ENCODE results near the gene PCED1B. TPM values are rescaled to one million over a fixed set of nuclear protein-coding genes. Genes with fewer than 3 reads are reported as not detected.

PCED1B gene
- total RNA-seq, 4 donors from 2014 or later = 1.0 to 1.5 (median 1.2) TPM

DNA sequence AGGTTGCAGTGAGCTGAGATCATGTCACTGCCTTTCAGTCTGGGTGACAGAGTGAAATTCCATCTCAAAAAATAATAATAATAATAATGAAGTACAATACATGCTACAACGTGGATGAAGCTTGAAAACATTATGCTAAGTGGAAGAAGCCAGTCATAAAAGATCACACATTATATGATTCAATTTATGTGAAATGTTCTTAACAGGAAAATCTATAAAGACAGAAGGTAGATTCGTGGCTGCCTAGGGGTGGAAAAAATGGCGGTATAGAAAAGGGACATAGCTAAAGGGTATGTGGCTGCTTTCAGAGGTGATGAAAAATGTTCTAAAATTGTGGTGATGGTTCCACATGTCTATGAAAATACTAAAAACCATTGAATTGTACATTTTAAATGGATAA lies 41.3 kb downstream of the PCED1B start:
- intact Hi-C loops (cut with DNase I) = no loop called here
- WGBS, 2 donors = 90 to 94% methylated on average over 3 of the region's 3 CpGs
- no peaks in the 10 kb centered on the region for H3K27me3 ChIP-seq
- no peaks in the 10 kb centered on the region for H3K4me1 ChIP-seq
- no peaks in the 10 kb centered on the region for H3K9me3 ChIP-seq
- no peak for DNase-seq
- H3K36me3 ChIP-seq = no peaks in the 10 kb centered on the region
- TF ChIP-seq, protein P1, sequence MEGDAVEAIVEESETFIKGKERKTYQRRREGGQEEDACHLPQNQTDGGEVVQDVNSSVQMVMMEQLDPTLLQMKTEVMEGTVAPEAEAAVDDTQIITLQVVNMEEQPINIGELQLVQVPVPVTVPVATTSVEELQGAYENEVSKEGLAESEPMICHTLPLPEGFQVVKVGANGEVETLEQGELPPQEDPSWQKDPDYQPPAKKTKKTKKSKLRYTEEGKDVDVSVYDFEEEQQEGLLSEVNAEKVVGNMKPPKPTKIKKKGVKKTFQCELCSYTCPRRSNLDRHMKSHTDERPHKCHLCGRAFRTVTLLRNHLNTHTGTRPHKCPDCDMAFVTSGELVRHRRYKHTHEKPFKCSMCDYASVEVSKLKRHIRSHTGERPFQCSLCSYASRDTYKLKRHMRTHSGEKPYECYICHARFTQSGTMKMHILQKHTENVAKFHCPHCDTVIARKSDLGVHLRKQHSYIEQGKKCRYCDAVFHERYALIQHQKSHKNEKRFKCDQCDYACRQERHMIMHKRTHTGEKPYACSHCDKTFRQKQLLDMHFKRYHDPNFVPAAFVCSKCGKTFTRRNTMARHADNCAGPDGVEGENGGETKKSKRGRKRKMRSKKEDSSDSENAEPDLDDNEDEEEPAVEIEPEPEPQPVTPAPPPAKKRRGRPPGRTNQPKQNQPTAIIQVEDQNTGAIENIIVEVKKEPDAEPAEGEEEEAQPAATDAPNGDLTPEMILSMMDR (IDR thresholded peaks at IDR 0.05) = no peak
- no peak for TF ChIP-seq POLR2A (IDR thresholded peaks at IDR 0.05)
- no peak overlapping the region for H3K27ac ChIP-seq
- H3K4me3 ChIP-seq (replicated peaks in 1 of 3) = no peak overlapping the region

DNA sequence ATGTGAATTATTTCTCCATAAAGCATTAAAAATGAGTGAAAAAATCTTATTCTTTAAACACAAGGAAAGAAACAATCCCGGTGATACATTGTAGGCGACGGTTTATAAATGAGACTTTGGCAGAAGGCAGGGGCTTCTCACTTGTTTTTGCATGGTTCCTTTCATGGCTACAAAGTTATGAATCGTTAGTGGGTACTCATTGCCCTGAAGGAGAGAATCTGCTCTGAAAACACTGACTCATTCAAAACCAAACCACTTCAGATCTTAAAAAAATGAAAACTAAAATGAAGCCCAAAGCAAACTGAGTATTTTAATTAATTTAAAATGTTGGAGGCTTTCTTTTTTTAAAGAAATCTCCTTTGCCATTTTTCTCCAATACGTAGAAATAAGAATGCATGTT lies 41.7 kb downstream of the PCED1B start:
- TF ChIP-seq POLR2A (IDR thresholded peaks at IDR 0.05) = no peak
- TF ChIP-seq, protein P1 (IDR thresholded peaks at IDR 0.05) = no peak
- H3K27ac ChIP-seq = no peak overlapping the region
- no peak for DNase-seq
- no peak overlapping the region for H3K4me3 ChIP-seq (replicated peaks in 1 of 3)
- whole genome bisulfite sequencing, 2 donors = 67 to 76% methylated on average over 5 of the region's 5 CpGs
- no peaks in the 10 kb centered on the region for H3K27me3 ChIP-seq
- H3K9me3 ChIP-seq = no peaks in the 10 kb centered on the region
- intact Hi-C loops (cut with DNase I) = no loop called here
- no peaks in the 10 kb centered on the region for H3K36me3 ChIP-seq
- H3K4me1 ChIP-seq = no peaks in the 10 kb centered on the region

DNA sequence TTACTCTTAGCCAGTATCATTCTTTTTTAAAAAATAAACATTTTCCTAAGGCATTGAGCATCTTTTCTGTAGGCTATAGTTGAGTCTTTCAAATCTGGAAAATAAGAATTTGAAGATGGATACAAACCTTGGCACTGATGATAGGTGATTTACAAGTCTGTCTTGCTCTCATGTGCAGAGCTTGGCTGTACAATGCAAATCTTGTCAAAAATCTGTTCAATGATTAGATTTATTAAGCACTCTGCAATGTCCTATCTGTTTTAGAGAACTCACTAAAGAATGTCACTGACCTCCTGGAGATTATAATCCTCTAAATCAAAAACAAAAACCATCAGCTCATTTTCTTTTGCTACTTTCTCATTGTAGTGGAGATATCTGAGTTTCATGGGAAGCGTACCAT lies 43.2 kb downstream of the PCED1B start:
- Histone ChIP-seq H3K4me1 (no peaks in the 10 kb centered on the region), H3K27ac (no peak overlapping the region), H3K27me3 (no peaks in the 10 kb centered on the region), H3K36me3 (no peaks in the 10 kb centered on the region), H3K9me3 (no peaks in the 10 kb centered on the region), H3K4me3 (replicated peaks in 1 of 3) (no peak overlapping the region)
- WGBS, 2 donors = 95 to 100% methylated on average over 1 of the region's 1 CpG
- DNase-seq = no peak
- no peak for TF ChIP-seq POLR2A (IDR thresholded peaks at IDR 0.05)
- intact Hi-C loops (cut with DNase I) = no loop called here

DNA sequence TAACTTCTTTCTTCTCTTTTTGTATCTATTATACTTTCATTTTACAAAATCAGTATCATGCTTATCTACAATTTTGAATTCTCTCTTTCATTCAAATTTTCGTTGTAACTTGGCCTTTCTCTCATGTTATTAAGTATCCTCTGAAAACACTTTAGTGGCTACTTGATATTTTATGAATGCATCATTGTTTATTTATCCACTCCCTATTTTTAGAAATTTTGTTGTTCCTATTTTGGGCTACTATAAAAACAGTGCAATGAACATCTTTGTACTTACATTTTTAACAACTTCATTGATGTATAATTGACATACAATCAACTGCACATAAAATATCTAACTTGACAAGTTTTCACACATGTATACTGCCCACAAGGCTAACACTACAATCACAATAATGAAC lies 44.3 kb downstream of the PCED1B start:
- Histone ChIP-seq H3K4me3 (replicated peaks in 1 of 3) (no peak overlapping the region), H3K36me3 (no peaks in the 10 kb centered on the region), H3K27ac (no peak overlapping the region), H3K27me3 (no peaks in the 10 kb centered on the region), H3K9me3 (no peaks in the 10 kb centered on the region), H3K4me1 (no peaks in the 10 kb centered on the region)
- intact Hi-C loops (cut with DNase I) = no loop called here
- no peak for TF ChIP-seq POLR2A (IDR thresholded peaks at IDR 0.05)
- TF ChIP-seq, protein P1 (IDR thresholded peaks at IDR 0.05) = no peak
- WGBS, 2 donors = 33 to 46% methylated on average over 1 of the region's 1 CpG
- no peak for DNase-seq

DNA sequence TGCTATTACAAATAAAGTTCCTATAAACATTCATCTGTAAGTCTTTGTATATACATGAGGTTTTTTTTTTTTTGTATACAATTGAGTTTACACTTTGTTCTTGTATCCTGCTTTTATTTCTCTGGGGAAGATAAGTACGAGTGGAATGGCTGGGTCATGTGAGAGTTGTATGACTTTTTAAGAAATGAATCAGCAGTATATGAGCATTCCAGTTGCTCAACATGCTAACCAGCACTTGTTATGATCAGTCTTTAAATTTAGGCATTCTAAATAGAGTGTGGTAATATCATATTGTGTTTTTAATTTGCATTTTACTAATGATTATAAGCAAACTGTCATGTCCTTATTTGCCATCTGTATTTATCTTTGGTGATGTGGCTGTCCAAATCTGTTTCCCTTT lies 45.0 kb downstream of the PCED1B start:
- 67 to 69% methylated on average over 1 of the region's 1 CpG for WGBS, 2 donors
- no peak for DNase-seq
- Histone ChIP-seq H3K9me3 (no peaks in the 10 kb centered on the region), H3K4me3 (replicated peaks in 1 of 3) (no peak overlapping the region), H3K4me1 (no peaks in the 10 kb centered on the region), H3K27me3 (no peaks in the 10 kb centered on the region), H3K36me3 (no peaks in the 10 kb centered on the region), H3K27ac (no peak overlapping the region)
- TF ChIP-seq, protein P1 (IDR thresholded peaks at IDR 0.05) = no peak
- TF ChIP-seq POLR2A (IDR thresholded peaks at IDR 0.05) = no peak
- intact Hi-C loops (cut with DNase I) = no loop called here

DNA sequence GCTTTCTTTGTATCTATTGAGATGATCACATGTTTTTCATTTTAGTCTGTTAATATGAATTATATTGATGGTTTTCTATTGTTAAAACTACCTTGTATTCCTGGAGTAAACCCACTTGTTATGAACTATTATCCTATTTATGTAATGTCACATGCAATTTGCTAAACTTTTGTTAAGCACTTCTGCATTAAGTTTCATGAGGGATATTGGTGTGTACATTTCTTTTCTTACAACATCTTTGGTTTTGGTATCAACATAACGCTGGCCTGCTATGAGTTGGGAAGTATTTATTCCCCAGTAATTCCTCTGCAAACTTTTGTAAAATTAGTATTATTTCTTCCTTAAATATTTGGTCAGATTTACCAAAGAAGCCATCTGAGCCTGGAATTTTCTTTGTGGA lies 46.8 kb downstream of the PCED1B start:
- Histone ChIP-seq H3K27me3 (no peaks in the 10 kb centered on the region), H3K27ac (no peak overlapping the region), H3K4me3 (replicated peaks in 1 of 3) (no peak overlapping the region), H3K9me3 (no peaks in the 10 kb centered on the region), H3K4me1 (no peaks in the 10 kb centered on the region), H3K36me3 (no peaks in the 10 kb centered on the region)
- TF ChIP-seq POLR2A (IDR thresholded peaks at IDR 0.05) = no peak
- TF ChIP-seq, protein P1 (IDR thresholded peaks at IDR 0.05) = no peak
- intact Hi-C loops (cut with DNase I) = no loop called here
- DNase-seq = no peak
- 93 to 94% methylated on average over 1 of the region's 1 CpG for WGBS, 2 donors
